Lower leg skin (tissue), 4 donors: Measurements from ENCODE around the gene PIP5KL1. TPM values are rescaled to one million over a fixed set of nuclear protein-coding genes. Genes with fewer than 3 reads are reported as not detected.

Source experiments
- DNase-seq, 2 donors: peaks; one replicate each; pipeline ENCODE4 v3.0.0-alpha.2; 2019; ENCODE audit warnings: low spot score in 2 of 2
- H3K4me3 ChIP-seq: fragments of 200-600 bp; sonication (generic); 2 replicates; pipeline ENCODE4 v1.5.1; 2017; ENCODE audit warnings: mild to moderate bottlenecking, low read depth; ENCODE audit not compliant: poor library complexity, severe bottlenecking
- POLR2A ChIP-seq, 2 donors: fragments of 450-650 bp; IDR thresholded peaks; one replicate each; pipeline ENCODE4 v1.6.1; 2016 to 2017; ENCODE audit warnings: antibody characterized with exemption in 2 of 2, mild to moderate bottlenecking in 1 of 2, moderate library complexity in 1 of 2
- WGBS, 2 donors: methylation state at CpG; one replicate each; pipeline ENCODE4 v1.1.5; 2018; 5-methylcytosine and 5-hydroxymethylcytosine counted together
- intact Hi-C: fragments of 100-400 bp; cut with DNase I; formaldehyde crosslinking; loops from one replicate; pipeline ENCODE4 v1.15.0; 2023; ENCODE audit warnings: low total_unique reads
- total RNA-seq, 4 donors: library from RNA; depleted of rRNA; stranded (reverse); fragments of >200 nt; gene quantifications; one replicate each; pipeline ENCODE4 v1.1.0, GENCODE V29; 2016
- TF ChIP-seq, protein P1 (sequence below), 3 donors: fragments of 450-650 bp; IDR thresholded peaks; one replicate each; pipeline ENCODE4 v1.5.1; 2016; ENCODE audit warnings: antibody characterized with exemption in 3 of 3, mild to moderate bottlenecking in 3 of 3, moderate library complexity in 2 of 3

The PIP5KL1 gene
- total RNA-seq, 4 donors from 2014 or later, result 4.1 to 11.3 (median 8.4) TPM

DNA sequence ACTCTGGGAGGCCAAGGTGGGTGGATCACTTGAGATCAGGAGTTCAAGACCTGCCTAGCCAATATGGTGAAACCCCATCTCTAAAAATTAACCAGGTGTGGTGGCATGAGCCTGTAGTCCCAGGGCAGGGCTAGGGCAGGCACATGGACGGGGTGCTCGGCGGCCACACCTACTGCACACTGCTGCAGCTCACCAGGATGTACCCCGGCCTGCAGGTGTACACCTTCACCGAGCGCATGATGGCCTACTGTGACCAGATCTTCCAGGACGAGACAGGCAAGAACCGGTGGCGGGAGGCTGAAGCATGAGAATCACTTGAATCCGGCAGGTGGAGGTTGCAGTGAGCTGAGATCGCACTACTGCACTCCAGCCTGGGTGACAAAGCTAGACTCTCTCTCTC, 16.9 kb downstream of the PIP5KL1 start:
- H3K4me3 ChIP-seq, result no peak overlapping the region
- TF ChIP-seq POLR2A (IDR thresholded peaks at IDR 0.05), result no peak
- TF ChIP-seq, protein P1, sequence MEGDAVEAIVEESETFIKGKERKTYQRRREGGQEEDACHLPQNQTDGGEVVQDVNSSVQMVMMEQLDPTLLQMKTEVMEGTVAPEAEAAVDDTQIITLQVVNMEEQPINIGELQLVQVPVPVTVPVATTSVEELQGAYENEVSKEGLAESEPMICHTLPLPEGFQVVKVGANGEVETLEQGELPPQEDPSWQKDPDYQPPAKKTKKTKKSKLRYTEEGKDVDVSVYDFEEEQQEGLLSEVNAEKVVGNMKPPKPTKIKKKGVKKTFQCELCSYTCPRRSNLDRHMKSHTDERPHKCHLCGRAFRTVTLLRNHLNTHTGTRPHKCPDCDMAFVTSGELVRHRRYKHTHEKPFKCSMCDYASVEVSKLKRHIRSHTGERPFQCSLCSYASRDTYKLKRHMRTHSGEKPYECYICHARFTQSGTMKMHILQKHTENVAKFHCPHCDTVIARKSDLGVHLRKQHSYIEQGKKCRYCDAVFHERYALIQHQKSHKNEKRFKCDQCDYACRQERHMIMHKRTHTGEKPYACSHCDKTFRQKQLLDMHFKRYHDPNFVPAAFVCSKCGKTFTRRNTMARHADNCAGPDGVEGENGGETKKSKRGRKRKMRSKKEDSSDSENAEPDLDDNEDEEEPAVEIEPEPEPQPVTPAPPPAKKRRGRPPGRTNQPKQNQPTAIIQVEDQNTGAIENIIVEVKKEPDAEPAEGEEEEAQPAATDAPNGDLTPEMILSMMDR (IDR thresholded peaks at IDR 0.05), result no peak
- WGBS, 2 donors, result 92 to 94% methylated on average over 11 of the region's 11 CpGs
- no peak for DNase-seq
- intact Hi-C loops, result loop anchor here (5.0 kb wide), 1 partner anchor 126 kb away; the partner anchor contains the start of gene CDK9

DNA sequence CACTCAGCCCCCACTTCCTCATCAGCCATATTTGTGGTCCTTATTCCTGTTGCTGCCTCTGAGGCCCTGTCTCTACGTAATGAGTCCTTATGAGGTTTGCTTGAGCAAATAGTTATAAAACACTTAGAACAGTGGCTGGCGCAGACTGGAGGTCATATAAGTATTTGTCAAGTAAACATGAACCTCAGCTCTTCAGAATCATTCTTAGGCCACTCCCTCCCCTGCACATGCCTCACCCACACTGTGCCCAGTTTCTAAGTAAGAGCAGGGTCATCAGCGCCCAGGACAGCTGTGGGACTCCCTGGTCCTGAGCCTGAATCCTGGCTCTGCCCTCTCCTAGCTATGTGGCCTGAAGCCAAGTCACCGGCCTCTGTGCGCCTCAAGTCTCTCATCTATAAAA, 17.7 kb downstream of the PIP5KL1 start:
- DNase-seq, result no peak
- no peak overlapping the region for H3K4me3 ChIP-seq
- WGBS, 2 donors, result 86 to 89% methylated on average over 5 of the region's 5 CpGs
- no peak for TF ChIP-seq POLR2A (IDR thresholded peaks at IDR 0.05)
- TF ChIP-seq, protein P1 (IDR thresholded peaks at IDR 0.05), result no peak
- intact Hi-C loops, result loop anchor here (5.0 kb wide), 1 partner anchor 126 kb away; the partner anchor contains the start of gene CDK9

DNA sequence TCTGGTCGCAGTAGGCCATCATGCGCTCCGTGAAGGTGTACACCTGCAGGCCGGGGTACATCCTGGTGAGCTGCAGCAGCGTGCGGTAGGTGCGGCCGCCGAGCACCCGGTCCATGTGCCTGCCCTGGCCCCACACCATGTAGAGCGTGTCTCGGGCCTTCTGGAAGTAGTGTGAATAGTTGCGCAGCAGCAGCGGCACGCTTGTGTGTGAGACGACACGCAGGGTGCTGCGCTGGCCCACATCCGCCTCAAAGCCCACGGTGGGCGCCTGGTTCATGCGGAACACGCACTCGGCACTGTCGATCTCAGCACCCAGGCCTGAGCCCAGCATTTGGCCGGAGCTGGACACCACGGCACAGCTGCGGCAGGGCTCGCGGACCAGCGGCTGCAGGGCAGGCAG, 18.3 kb downstream of the PIP5KL1 start:
- TF ChIP-seq POLR2A (IDR thresholded peaks at IDR 0.05), result no peak
- TF ChIP-seq, protein P1 (IDR thresholded peaks at IDR 0.05), result no peak
- DNase-seq, result no peak
- no peak overlapping the region for H3K4me3 ChIP-seq
- WGBS, 2 donors, result 96% methylated on average over 28 to 30 of the region's 31 CpGs
- intact Hi-C loops, result loop anchor here (5.0 kb wide), 1 partner anchor 125 kb away; the partner anchor contains the start of gene CDK9

DNA sequence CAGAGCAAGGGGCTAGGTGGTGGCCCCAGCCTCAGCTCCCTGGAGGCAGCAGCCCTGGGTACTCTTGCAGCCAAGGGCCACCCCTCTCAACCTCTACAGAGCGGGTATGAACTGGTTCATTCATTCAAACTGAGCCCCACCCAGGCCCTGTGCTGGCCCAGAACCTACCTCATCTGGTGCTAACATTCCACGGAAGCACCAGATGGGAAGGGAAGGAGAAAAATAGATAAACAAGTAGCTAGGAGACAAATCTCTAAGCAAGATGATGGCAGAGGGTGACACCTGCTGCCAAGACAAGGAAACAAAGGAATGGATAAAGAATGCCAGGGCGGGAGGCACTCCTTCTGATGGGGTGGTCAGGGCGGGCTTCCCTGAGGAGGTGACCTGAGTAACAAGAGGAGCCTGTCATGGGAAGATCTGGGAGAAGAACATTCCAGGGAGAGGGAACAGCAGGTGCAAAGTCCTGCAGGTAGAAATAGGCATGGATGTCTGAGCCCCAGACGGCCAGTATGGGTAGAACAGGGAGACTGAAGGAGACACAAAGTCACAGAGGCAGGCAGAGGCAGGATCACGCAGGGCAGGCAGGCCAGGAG, 19.9 kb downstream of the PIP5KL1 start:
- intact Hi-C loops, result loop anchor here (5.0 kb wide), 1 partner anchor 123 kb away; the partner anchor contains the start of gene CDK9
- WGBS, 2 donors, result 54 to 59% methylated on average over 6 of the region's 6 CpGs
- DNase-seq, result no peak
- TF ChIP-seq POLR2A (IDR thresholded peaks at IDR 0.05), result no peak
- TF ChIP-seq, protein P1 (IDR thresholded peaks at IDR 0.05), result no peak
- no peak overlapping the region for H3K4me3 ChIP-seq

DNA sequence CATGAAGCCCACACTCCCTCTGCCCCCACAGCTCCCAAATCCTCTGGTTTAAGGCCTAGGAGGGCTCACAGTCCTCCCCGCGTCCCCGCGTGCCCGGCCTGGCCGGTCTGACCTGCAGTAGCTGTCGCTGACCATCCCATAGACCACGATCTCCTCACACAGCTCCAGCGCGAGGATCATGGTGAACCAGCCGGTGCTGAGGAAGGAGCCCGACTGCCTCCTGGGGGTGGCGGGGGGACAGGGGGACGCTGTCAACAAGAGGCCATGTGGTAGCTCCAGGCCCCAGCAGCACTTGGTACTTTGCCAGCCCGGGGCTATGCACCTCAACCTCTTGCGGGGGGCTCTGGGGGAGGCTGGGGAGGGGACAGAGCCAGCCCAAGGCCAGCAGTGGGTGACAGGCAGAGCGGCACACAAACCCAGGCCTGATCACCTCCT, 20.7 kb downstream of the PIP5KL1 start:
- intact Hi-C loops, result loop anchor here (5.0 kb wide), 1 partner anchor 123 kb away; the partner anchor contains the start of gene CDK9
- WGBS, 2 donors, result 86 to 88% methylated on average over 5 to 11 of the region's 17 CpGs
- no peak overlapping the region for H3K4me3 ChIP-seq
- TF ChIP-seq, protein P1 (IDR thresholded peaks at IDR 0.05), result no peak
- TF ChIP-seq POLR2A (IDR thresholded peaks at IDR 0.05), result no peak
- DNase-seq, result no peak

DNA sequence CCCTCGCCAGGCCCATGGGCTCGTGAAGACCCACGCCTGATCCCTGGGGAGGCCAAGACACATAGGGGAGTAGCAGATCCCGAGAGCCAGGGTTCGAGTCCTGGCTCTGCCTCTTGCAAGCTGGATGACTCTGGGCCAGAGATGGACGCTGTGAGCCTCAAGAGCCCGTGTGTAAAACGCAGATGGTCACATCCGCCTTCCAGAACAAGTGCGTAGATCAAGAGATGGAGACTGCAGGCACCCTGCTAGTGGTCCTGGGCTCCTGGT, 22.0 kb downstream of the PIP5KL1 start:
- 96 to 97% methylated on average over 8 to 10 of the region's 10 CpGs for WGBS, 2 donors
- no peak for DNase-seq
- no peak for TF ChIP-seq POLR2A (IDR thresholded peaks at IDR 0.05)
- TF ChIP-seq, protein P1 (IDR thresholded peaks at IDR 0.05), result no peak
- intact Hi-C loops, result no loop called here
- no peak overlapping the region for H3K4me3 ChIP-seq
